Liver (tissue), 9 donors: ENCODE data around the gene DPF3. TPM values are rescaled to one million over a fixed set of nuclear protein-coding genes. Genes with fewer than 3 reads are reported as not detected.

Source experiments
- DNase-seq: peaks from one replicate; pipeline ENCODE4 v3.0.0-alpha.2; 2017; ENCODE audit warnings: low spot score
- H3K27ac ChIP-seq, 2 donors: one replicate each; pipeline ENCODE4 v1.7.0; 2013; ENCODE audit warnings: inconsistent platforms in 2 of 2, low read length in 2 of 2, control low read depth in 1 of 2, low read depth in 1 of 2, mild to moderate bottlenecking in 1 of 2
- H3K27me3 ChIP-seq, 4 donors: one replicate each; pipeline versions ENCODE4 v1.6.1 to v1.7.0; 2013; ENCODE audit warnings: low read length in 3 of 4, inconsistent platforms in 1 of 4, mild to moderate bottlenecking in 1 of 4, moderate library complexity in 1 of 4; ENCODE audit not compliant: control insufficient read depth in 4 of 4, insufficient read depth in 4 of 4
- H3K36me3 ChIP-seq, 4 donors: one replicate each; pipeline versions ENCODE4 v1.6.1 to v1.7.0; 2013; ENCODE audit warnings: low read length in 3 of 4, mild to moderate bottlenecking in 3 of 4, low read depth in 1 of 4, moderate library complexity in 1 of 4; ENCODE audit not compliant: control insufficient read depth in 4 of 4, insufficient read depth in 3 of 4
- H3K4me1 ChIP-seq, 4 donors: one replicate each; pipeline versions ENCODE4 v1.6.1 to v1.7.0; 2013; ENCODE audit warnings: low read length in 3 of 4, mild to moderate bottlenecking in 3 of 4, moderate library complexity in 1 of 4; ENCODE audit not compliant: control insufficient read depth in 4 of 4, insufficient read depth in 4 of 4
- H3K4me3 ChIP-seq, 3 donors: one replicate each; pipeline versions ENCODE4 v1.6.1 to v1.7.0; 2013; ENCODE audit warnings: low read length in 3 of 3, control low read depth in 1 of 3, low read depth in 1 of 3, mild to moderate bottlenecking in 1 of 3
- H3K9ac ChIP-seq, 2 donors: one replicate each; pipeline ENCODE4 v1.7.0; 2013; ENCODE audit warnings: low read length in 2 of 2, mild to moderate bottlenecking in 2 of 2, moderate library complexity in 2 of 2, control low read depth in 1 of 2, low read depth in 1 of 2
- H3K9me3 ChIP-seq, 4 donors: one replicate each; pipeline versions ENCODE4 v1.6.1 to v1.7.0; 2013; ENCODE audit warnings: low read length in 3 of 4; ENCODE audit not compliant: control insufficient read depth in 4 of 4
- ATF3 ChIP-seq: IDR thresholded peaks from 2 replicates; pipeline ENCODE4 v1.6.1; 2016; ENCODE audit warnings: antibody characterized with exemption
- CTCF ChIP-seq: fragments of 150-350 bp; IDR thresholded peaks from 2 replicates; pipeline ENCODE4 v1.5.1; 2017; ENCODE audit warnings: improper control_type of control experiment, low read depth, low read length; ENCODE audit not compliant: missing input control
- FOXA1 ChIP-seq: IDR thresholded peaks from 2 replicates; pipeline ENCODE4 v1.6.1; 2016; ENCODE audit warnings: antibody characterized with exemption
- FOXA2 ChIP-seq: IDR thresholded peaks from 2 replicates; pipeline ENCODE4 v1.6.1; 2016; ENCODE audit warnings: antibody characterized with exemption
- GABPA ChIP-seq, 2 donors: IDR thresholded peaks in 1 of 2; conservative IDR thresholded peaks in 1 of 2; 2 replicates each; pipeline ENCODE4 v1.6.1; 2016; ENCODE audit warnings: antibody characterized with exemption in 2 of 2, mild to moderate bottlenecking in 1 of 2, moderate library complexity in 1 of 2
- HNF4A ChIP-seq, 2 donors: conservative IDR thresholded peaks; 2 replicates each; pipeline ENCODE4 v1.6.1; 2016; ENCODE audit warnings: antibody characterized with exemption in 2 of 2, mild to moderate bottlenecking in 2 of 2
- HNF4G ChIP-seq: IDR thresholded peaks from 2 replicates; pipeline ENCODE4 v1.6.1; 2016; ENCODE audit warnings: antibody characterized with exemption
- JUND ChIP-seq, 2 donors: IDR thresholded peaks; 2 replicates each; pipeline ENCODE4 v1.6.1; 2016; ENCODE audit warnings: antibody characterized with exemption in 2 of 2
- NR2F2 ChIP-seq: IDR thresholded peaks from 2 replicates; pipeline ENCODE4 v1.6.1; 2016; ENCODE audit warnings: antibody characterized with exemption
- RAD21 ChIP-seq, 2 donors: IDR thresholded peaks; 2 replicates each; pipeline ENCODE4 v1.6.1; 2016; ENCODE audit warnings: antibody characterized with exemption in 2 of 2, mild to moderate bottlenecking in 2 of 2
- REST ChIP-seq: IDR thresholded peaks from 2 replicates; pipeline ENCODE4 v1.6.1; 2016; ENCODE audit warnings: antibody characterized with exemption, mild to moderate bottlenecking
- SP1 ChIP-seq: IDR thresholded peaks from 2 replicates; pipeline ENCODE4 v1.6.1; 2018; ENCODE audit warnings: antibody characterized with exemption, mild to moderate bottlenecking
- TAF1 ChIP-seq: conservative IDR thresholded peaks from 2 replicates; pipeline ENCODE4 v1.6.1; 2016; ENCODE audit warnings: antibody characterized with exemption, mild to moderate bottlenecking
- YY1 ChIP-seq: IDR thresholded peaks from 2 replicates; pipeline ENCODE4 v1.6.1; 2016; ENCODE audit warnings: antibody characterized with exemption, mild to moderate bottlenecking
- WGBS: extraction: QIAGEN DNeasy Blood & Tissue Kit; methylation state at CpG from one replicate; pipeline ENCODE4 v1.1.7; 2013; 5-methylcytosine and 5-hydroxymethylcytosine counted together
- polyA plus RNA-seq, 2 donors: library from polyadenylated mRNA; stranded (reverse) in 1 of 2; unstranded in 1 of 2; fragments of 200-250 nt in 1 of 2; fragments of >200 nt in 1 of 2; fragmentation: Nextera tagmentation in 1 of 2; extraction: Ambion mirVana in 1 of 2; gene quantifications; one replicate each; pipeline versions ENCODE4 v1.2.1 to v1.2.3, GENCODE V29; 2013 to 2015
- total RNA-seq, 2 donors: library from RNA; depleted of rRNA; stranded (reverse); fragments of >200 nt; gene quantifications; one replicate each; pipeline ENCODE4 v1.2.3, GENCODE V29; 2014
- TF ChIP-seq, protein P1 (sequence below): IDR thresholded peaks from 2 replicates; pipeline ENCODE4 v1.6.1; 2016; ENCODE audit warnings: antibody characterized with exemption
- TF ChIP-seq, protein P2 (sequence below): IDR thresholded peaks from 2 replicates; pipeline ENCODE4 v1.6.1; 2016; ENCODE audit warnings: antibody characterized with exemption
- donor health status: healthy.
- donor health status: healthy.
- donor health status: healthy.
- donor health status: healthy.
- donor health status: healthy.

Gene DPF3
- total and polyA plus RNA-seq, 4 donors = 1.1 to 23.2 (median 2.5) TPM

DNA sequence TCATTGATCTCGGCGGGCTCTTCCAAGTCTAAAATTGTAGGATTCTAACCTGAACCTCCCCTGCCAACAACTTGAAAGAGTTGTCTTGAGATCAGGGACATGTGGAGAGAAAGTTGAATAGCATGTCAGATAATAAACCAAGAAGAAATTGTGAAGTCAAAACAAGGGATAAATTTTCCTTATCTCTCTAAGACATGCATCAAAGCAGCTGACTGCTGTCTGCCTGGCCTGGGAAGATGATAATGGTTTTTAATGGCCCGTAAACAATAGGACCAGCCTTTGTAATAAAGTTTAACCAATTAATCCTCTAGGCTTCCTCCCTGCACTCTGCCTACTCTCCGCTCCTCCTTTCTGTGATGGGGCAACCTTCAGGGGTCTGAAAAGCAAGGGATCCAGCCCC lies 67.9 kb downstream of the DPF3 start:
- TF ChIP-seq CTCF = no peak
- TF ChIP-seq, protein P1, sequence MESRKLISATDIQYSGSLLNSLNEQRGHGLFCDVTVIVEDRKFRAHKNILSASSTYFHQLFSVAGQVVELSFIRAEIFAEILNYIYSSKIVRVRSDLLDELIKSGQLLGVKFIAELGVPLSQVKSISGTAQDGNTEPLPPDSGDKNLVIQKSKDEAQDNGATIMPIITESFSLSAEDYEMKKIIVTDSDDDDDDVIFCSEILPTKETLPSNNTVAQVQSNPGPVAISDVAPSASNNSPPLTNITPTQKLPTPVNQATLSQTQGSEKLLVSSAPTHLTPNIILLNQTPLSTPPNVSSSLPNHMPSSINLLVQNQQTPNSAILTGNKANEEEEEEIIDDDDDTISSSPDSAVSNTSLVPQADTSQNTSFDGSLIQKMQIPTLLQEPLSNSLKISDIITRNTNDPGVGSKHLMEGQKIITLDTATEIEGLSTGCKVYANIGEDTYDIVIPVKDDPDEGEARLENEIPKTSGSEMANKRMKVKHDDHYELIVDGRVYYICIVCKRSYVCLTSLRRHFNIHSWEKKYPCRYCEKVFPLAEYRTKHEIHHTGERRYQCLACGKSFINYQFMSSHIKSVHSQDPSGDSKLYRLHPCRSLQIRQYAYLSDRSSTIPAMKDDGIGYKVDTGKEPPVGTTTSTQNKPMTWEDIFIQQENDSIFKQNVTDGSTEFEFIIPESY = no peak
- TF ChIP-seq TAF1 = no peak
- no peak for TF ChIP-seq HNF4G
- TF ChIP-seq NR2F2 = no peak
- no peak for TF ChIP-seq JUND (IDR thresholded peaks at IDR 0.05)
- no peak for TF ChIP-seq YY1
- TF ChIP-seq REST = no peak
- TF ChIP-seq, protein P2, sequence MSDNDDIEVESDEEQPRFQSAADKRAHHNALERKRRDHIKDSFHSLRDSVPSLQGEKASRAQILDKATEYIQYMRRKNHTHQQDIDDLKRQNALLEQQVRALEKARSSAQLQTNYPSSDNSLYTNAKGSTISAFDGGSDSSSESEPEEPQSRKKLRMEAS = no peak
- H3K9me3 ChIP-seq = no peaks in the 10 kb centered on the region
- H3K4me3 ChIP-seq = no peak overlapping the region
- H3K27ac ChIP-seq = no peak overlapping the region
- no peaks in the 10 kb centered on the region for H3K36me3 ChIP-seq
- H3K27me3 ChIP-seq = no peaks in the 10 kb centered on the region
- peaks cover 0 to 14% (median 9%) of the 10 kb centered on the region in 4 donors for H3K4me1 ChIP-seq
- H3K9ac ChIP-seq = no peak overlapping the region
- no peak for DNase-seq
- 90% methylated on average over 4 of the region's 4 CpGs for WGBS

DNA sequence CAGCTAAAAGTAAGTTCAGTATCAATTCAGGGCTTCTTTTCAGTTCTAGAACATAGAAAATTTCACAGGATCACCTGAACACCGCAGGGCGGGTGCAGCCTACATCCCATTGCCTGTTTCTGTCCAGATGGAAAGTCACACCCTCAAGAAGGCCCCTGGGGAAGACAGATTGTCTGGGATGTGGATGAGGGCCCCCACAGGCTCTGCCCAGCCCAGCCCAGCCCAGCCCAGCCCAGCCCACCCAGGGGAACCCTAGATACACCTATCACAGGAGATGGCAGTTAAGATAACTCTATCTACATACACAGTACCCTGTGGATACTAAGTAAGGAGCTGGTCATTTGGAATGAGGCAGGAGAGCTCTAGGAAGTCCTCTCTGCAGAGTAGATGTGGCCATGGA lies 68.4 kb downstream of the DPF3 start:
- 98% methylated on average over 2 of the region's 2 CpGs for WGBS
- TF ChIP-seq, protein P2 = no peak
- TF ChIP-seq ATF3 (no peak), YY1 (no peak), FOXA2 (no peak), FOXA1 (no peak), GABPA (IDR thresholded peaks at IDR 0.05 in 1 of 2, conservative IDR thresholded peaks at IDR 0.05 in 1 of 2) (no peak), HNF4G (no peak), REST (no peak), NR2F2 (no peak), RAD21 (IDR thresholded peaks at IDR 0.05) (no peak), SP1 (no peak), HNF4A (conservative IDR thresholded peaks at IDR 0.05) (no peak), TAF1 (no peak)
- TF ChIP-seq, protein P1 = no peak

More for the DNA sequence above, 68.4 kb downstream of the DPF3 start:
- H3K4me3 ChIP-seq = no peak overlapping the region
- no peak overlapping the region for H3K9ac ChIP-seq
- no peak overlapping the region for H3K27ac ChIP-seq
- no peaks in the 10 kb centered on the region for H3K9me3 ChIP-seq
- DNase-seq = no peak
- no peaks in the 10 kb centered on the region for H3K36me3 ChIP-seq
- peaks cover 0 to 14% (median 9%) of the 10 kb centered on the region in 4 donors for H3K4me1 ChIP-seq
- no peaks in the 10 kb centered on the region for H3K27me3 ChIP-seq
